HUES48 (cell line): ENCODE data around the gene TMEM200B.
A peak's percentile ranks its signal among the peaks of the same experiment; 100 is the strongest.

Source experiments
- H3K27ac ChIP-seq: one replicate; pipeline ENCODE4 v1.7.0; 2013; ENCODE audit warnings: low read depth, low read length, inconsistent platforms
- H3K27me3 ChIP-seq: 2 replicates; pipeline ENCODE4 v1.6.1; 2013; ENCODE audit warnings: mild to moderate bottlenecking, low read length; ENCODE audit not compliant: control insufficient read depth, insufficient read depth
- H3K36me3 ChIP-seq: 2 replicates; pipeline ENCODE4 v1.6.1; 2013; ENCODE audit warnings: low read length; ENCODE audit not compliant: control insufficient read depth, insufficient read depth
- H3K4me1 ChIP-seq: 2 replicates; pipeline ENCODE4 v1.6.1; 2013; ENCODE audit warnings: mild to moderate bottlenecking, low read length; ENCODE audit not compliant: control insufficient read depth, insufficient read depth
- H3K4me3 ChIP-seq: 2 replicates; pipeline ENCODE4 v1.5.1; 2013; ENCODE audit warnings: mild to moderate bottlenecking, low read depth, low read length
- H3K9ac ChIP-seq: 2 replicates; pipeline ENCODE4 v1.6.1; 2013; ENCODE audit warnings: mild to moderate bottlenecking, low read depth, low read length, moderate library complexity
- H3K9me3 ChIP-seq: 2 replicates; pipeline ENCODE4 v1.6.1; 2013; ENCODE audit warnings: low read length; ENCODE audit not compliant: control insufficient read depth, insufficient read depth

The TMEM200B gene

DNA sequence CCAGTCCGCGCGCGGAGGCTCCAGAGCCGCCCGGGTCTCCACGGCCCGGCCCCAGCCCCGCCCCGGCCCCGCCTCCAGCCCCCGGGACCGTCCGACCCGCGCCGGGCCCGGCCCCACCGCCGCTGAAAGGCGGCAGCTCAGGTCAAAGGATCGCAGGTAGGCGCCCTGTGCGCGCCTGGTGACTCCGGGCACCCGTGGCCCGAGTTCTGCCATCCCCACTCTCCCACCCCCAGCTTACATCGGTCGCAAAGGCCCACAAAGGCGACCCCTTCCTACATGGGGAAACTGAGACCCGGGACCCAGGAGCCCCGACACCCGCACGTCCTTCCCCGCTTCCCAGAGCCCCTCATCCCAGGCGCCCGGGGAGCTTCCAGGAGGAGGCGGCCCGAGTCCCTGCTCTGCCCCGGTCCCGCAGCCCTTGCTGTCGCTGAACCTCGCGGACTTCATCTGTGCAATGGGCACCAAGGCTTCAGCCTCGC, at the start of gene TMEM200B:
Gene TMEM200B (minus strand): TSS at position 17 of the 479 bp plus-strand sequence. CDS start 2,075 bp downstream, outside the sequence.
- H3K9me3 ChIP-seq, result no peaks in the 10 kb centered on the region
- peak within 1 kb of the TSS; percentile 65 for H3K4me3 ChIP-seq
- peak within 1 kb of the TSS; percentile 72 for H3K9ac ChIP-seq
- H3K4me1 ChIP-seq, result peaks cover 17% of the 10 kb centered on the region; the same call in 1 of the 2 replicates
- peaks cover 24% of the 10 kb centered on the region for H3K27me3 ChIP-seq
- peak within 1 kb of the TSS; percentile 83 for H3K27ac ChIP-seq
- peaks cover 8% of the 10 kb centered on the region; the same call in 1 of the 2 replicates for H3K36me3 ChIP-seq

GRCh38 chr1:29172415-29172939, 48.8 kb upstream of the TMEM200B start:
- Histone ChIP-seq H3K27me3 (no peaks in the 10 kb centered on the region), H3K9me3 (no peaks in the 10 kb centered on the region), H3K36me3 (peaks cover 31% of the 10 kb centered on the region), H3K9ac (no peak overlapping the region), H3K4me1 (peaks cover 33% of the 10 kb centered on the region), H3K27ac (no peak overlapping the region), H3K4me3 (no peak overlapping the region)

- no peak overlapping the region for H3K27ac ChIP-seq
- peaks cover 36% of the 10 kb centered on the region for H3K4me1 ChIP-seq
- H3K9ac ChIP-seq, result no peak overlapping the region
- no peaks in the 10 kb centered on the region for H3K9me3 ChIP-seq
- H3K4me3 ChIP-seq, result no peak overlapping the region
- H3K27me3 ChIP-seq, result no peaks in the 10 kb centered on the region
- peaks cover 36% of the 10 kb centered on the region for H3K36me3 ChIP-seq
Observed at GRCh38 chr1:29171521-29171920, 47.8 kb upstream of the TMEM200B start.

DNA sequence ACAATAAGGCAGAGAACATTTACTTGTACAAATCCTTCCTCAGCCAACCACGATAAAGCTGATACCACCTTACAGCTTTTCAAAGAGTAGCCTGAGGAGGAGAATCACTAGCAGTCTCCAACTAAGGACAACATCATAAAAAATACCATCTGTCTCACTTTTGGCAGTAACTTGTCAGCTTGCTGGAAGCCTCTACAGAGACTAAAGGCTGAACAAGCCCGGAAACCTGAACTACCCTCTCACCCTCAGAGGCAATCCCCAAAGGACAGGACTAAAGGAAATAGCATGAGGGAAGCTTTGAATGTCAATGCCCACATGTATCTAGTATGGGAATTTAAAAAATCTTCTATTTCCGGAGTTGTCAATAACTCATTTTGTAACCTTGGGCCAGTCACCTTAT, 47.4 kb upstream of the TMEM200B start:
- Histone ChIP-seq H3K27me3 (no peaks in the 10 kb centered on the region), H3K9ac (no peak overlapping the region), H3K36me3 (peaks cover 40% of the 10 kb centered on the region), H3K9me3 (no peaks in the 10 kb centered on the region), H3K4me3 (no peak overlapping the region), H3K27ac (peak overlapping the region; percentile 11), H3K4me1 (peaks cover 38% of the 10 kb centered on the region)

DNA sequence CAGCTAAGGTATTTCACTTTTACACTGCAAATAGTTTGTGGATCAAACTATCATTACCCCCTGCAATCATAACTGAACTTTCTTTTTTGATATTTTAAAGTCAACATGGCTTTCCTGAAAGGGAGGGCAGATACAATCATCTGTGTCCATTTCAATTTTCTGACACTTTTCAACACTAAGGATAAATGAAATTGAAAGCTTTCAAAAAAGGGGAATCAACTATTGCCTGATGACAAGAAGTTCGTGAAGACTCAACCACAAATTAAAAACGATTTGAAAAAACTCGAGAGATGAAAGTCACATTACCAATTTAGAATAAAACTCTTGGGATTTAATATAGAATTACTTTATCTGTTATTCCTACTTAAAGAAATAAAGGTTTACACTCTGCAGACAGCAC, 46.3 kb upstream of the TMEM200B start:
- H3K27ac ChIP-seq, result no peak overlapping the region
- no peaks in the 10 kb centered on the region for H3K27me3 ChIP-seq
- peaks cover 50% of the 10 kb centered on the region for H3K4me1 ChIP-seq
- H3K9ac ChIP-seq, result no peak overlapping the region
- H3K4me3 ChIP-seq, result no peak overlapping the region
- peaks cover 46% of the 10 kb centered on the region for H3K36me3 ChIP-seq
- no peaks in the 10 kb centered on the region for H3K9me3 ChIP-seq

GRCh38 chr1:29167904-29168303, 44.2 kb upstream of the TMEM200B start:
- Histone ChIP-seq H3K27me3 (no peaks in the 10 kb centered on the region), H3K4me3 (no peak overlapping the region), H3K9me3 (no peaks in the 10 kb centered on the region), H3K36me3 (peaks cover 46% of the 10 kb centered on the region), H3K27ac (no peak overlapping the region), H3K9ac (no peak overlapping the region), H3K4me1 (peaks cover 70% of the 10 kb centered on the region)

- H3K27ac ChIP-seq, result peak overlapping the region; percentile 97
- peaks cover 55% of the 10 kb centered on the region for H3K36me3 ChIP-seq
- H3K9ac ChIP-seq, result no peak overlapping the region
- no peak overlapping the region for H3K4me3 ChIP-seq
- peaks cover 70% of the 10 kb centered on the region for H3K4me1 ChIP-seq
- H3K9me3 ChIP-seq, result no peaks in the 10 kb centered on the region
- no peaks in the 10 kb centered on the region for H3K27me3 ChIP-seq
Observed at GRCh38 chr1:29166291-29166878, 42.7 kb upstream of the TMEM200B start.

GRCh38 chr1:29164588-29164987, 40.9 kb upstream of the TMEM200B start:
- Histone ChIP-seq H3K27me3 (no peaks in the 10 kb centered on the region), H3K4me3 (peak overlapping the region; percentile 43), H3K9ac (peak overlapping the region; percentile 65), H3K9me3 (no peaks in the 10 kb centered on the region), H3K36me3 (peaks cover 66% of the 10 kb centered on the region), H3K27ac (peak overlapping the region; percentile 97), H3K4me1 (peaks cover 54% of the 10 kb centered on the region)

DNA sequence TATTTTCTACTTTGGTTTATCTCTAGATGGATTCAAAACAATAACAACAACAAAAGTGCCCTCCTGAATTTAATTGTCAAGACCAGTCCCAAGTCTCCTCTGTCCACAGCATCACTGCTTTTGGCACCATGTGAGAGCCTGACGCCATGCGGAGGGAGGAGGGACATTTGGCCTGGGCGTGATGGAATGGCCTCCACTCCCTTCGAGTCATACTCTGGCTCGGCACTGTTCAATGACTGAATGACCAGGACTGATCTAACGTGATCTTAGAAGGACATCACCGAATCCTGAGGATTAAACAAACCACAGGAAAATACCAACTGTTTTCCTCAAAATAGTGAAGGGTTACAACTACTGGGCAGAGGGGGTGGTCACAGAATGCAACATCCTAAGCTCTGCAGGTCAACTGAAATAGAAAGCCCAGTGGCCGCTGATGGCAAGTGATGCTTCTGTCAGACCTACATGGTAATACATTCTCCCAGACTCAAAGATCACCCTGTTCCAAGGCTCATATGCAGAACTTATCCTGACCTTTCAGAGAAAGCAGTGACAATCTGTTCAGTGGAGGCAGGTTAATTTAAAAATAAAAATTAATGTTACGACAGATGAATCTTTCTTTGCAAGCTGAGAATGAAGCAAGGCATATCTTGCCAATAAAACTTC, 38.9 kb upstream of the TMEM200B start:
- H3K9me3 ChIP-seq, result no peaks in the 10 kb centered on the region
- no peak overlapping the region for H3K4me3 ChIP-seq
- H3K27ac ChIP-seq, result peak overlapping the region; percentile 97
- H3K9ac ChIP-seq, result no peak overlapping the region
- peaks cover 54% of the 10 kb centered on the region for H3K4me1 ChIP-seq
- H3K36me3 ChIP-seq, result peaks cover 68% of the 10 kb centered on the region
- no peaks in the 10 kb centered on the region for H3K27me3 ChIP-seq

DNA sequence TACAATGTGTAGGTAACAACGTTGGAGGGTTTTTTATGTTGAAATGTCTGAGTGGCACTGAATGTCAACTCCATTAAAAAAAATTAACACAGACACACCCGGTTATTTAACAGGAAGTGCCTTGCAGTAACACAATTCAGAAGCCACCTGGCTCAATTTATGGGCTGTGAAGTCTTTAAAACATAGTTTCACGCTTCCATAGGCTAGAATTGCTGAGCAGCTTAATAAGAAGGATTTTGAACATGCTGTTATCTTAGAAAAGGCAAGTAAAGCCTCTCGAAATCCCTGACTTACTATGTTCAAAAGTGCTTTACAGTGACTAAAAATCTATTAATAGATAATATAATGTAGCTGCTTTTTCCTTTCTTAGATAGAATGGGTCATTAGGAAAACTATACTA, 38.3 kb upstream of the TMEM200B start:
- Histone ChIP-seq H3K9me3 (no peaks in the 10 kb centered on the region), H3K9ac (no peak overlapping the region), H3K4me1 (peaks cover 53% of the 10 kb centered on the region), H3K27ac (no peak overlapping the region), H3K27me3 (no peaks in the 10 kb centered on the region), H3K4me3 (no peak overlapping the region), H3K36me3 (peaks cover 70% of the 10 kb centered on the region)

DNA sequence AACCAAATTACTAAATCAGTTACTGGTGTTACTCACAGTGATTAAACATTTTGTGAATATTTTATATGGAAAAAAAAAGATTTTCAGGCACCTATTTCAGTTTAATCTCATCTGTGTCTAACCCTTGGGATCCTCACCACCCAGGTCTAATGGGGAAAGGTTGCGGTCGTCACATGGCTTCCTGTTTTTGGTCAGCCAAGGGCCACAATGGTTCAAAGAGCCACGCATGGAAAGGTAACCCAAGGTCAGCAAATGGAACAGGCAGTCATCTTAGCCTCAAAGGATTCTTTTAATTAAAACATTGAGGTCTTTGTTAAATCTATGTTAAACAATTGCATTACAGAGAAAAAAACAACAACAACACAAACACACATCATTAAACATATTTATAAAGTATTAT, 36.1 kb upstream of the TMEM200B start:
- Histone ChIP-seq H3K9me3 (no peaks in the 10 kb centered on the region), H3K27ac (no peak overlapping the region), H3K4me3 (no peak overlapping the region), H3K9ac (no peak overlapping the region), H3K27me3 (no peaks in the 10 kb centered on the region), H3K4me1 (peaks cover 31% of the 10 kb centered on the region), H3K36me3 (peaks cover 78% of the 10 kb centered on the region)
